ENCODE measurements around the gene SNTN. TPM values are rescaled to one million over a fixed set of nuclear protein-coding genes. Genes with fewer than 3 reads are reported as not detected.

Gene SNTN
- total RNA-seq (not detected in 2 replicates), polyA plus RNA-seq (not detected in 2 replicates), polyA minus RNA-seq (not detected in 2 replicates), Bru-seq, nascent RNA (not detected), BruChase-seq, experiment 1, labeled RNA remaining after a 6-hour chase (not detected), BruChase-seq, experiment 2, labeled RNA remaining after a 2-hour chase (not detected)
- polyA plus RNA-seq (2011; cell fraction: cytosol; rRNA removed), result not detected in 2 replicates
- not detected in 2 replicates for polyA plus RNA-seq (2011; cell fraction: nucleus; rRNA removed)
- not detected in 2 replicates for polyA plus RNA-seq (2012)
- polyA minus RNA-seq (2011; cell fraction: cytosol; rRNA and poly(A)+ RNA removed), result not detected
- polyA minus RNA-seq (2011; cell fraction: nucleus; rRNA and poly(A)+ RNA removed), result not detected in 2 replicates
- long read RNA-seq, result 0 reads

GRCh38 chr3:63652066-63652725, at the start of gene SNTN:
Gene SNTN, plus strand, starts transcription at chr3:63652675. Its CDS starts 13 bp downstream, at chr3:63652688.
- Histone ChIP-seq H3K27me3 (ENCODE audit: control insufficient read depth in 2 of 2, insufficient read depth in 2 of 2, low read length in 2 of 2) (no peaks in the 10 kb centered on the region), H3K9me3 (replicated peaks; ENCODE audit: control insufficient read depth, insufficient read depth, low read length) (no peaks in the 10 kb centered on the region), H3K36me3 (ENCODE audit: control insufficient read depth in 2 of 2, extremely low read depth in 1 of 2, insufficient read depth in 2 of 2, low read length in 2 of 2) (no peaks in the 10 kb centered on the region), H3K4me2 (ENCODE audit: insufficient read depth, low read length) (no peak within 1 kb of the TSS), H3K27ac (ENCODE audit: insufficient read depth, low read depth, low read length) (no peak within 1 kb of the TSS), H3K9ac (replicated peaks; ENCODE audit: extremely low read depth, insufficient read depth, low read length) (no peak within 1 kb of the TSS), H3K9me1 (replicated peaks; ENCODE audit: control insufficient read depth, extremely low read depth, insufficient read depth, low read length) (no peaks in the 10 kb centered on the region), H2AFZ (ENCODE audit: low read depth, low read length) (no peak within 1 kb of the TSS), H3K4me1 (ENCODE audit: control insufficient read depth, extremely low read depth, insufficient read depth, low read length) (no peaks in the 10 kb centered on the region), H4K20me1 (replicated peaks; ENCODE audit: control insufficient read depth, extremely low read depth, insufficient read depth, low read length) (no peaks in the 10 kb centered on the region), H3K4me3 (replicated peaks in 1 of 3; ENCODE audit: insufficient read depth in 1 of 3, low read depth in 1 of 3, low read length in 3 of 3) (no peak within 1 kb of the TSS), H3K79me2 (ENCODE audit: control insufficient read depth, insufficient read depth, low read length) (no peaks in the 10 kb centered on the region)
- intact Hi-C loops (cut with micrococcal nuclease) (no loop called here), dilution Hi-C loops (cut with MboI; ENCODE audit: extremely low pct_ligation_motif_present, low sequenced_read_pairs) (no loop called here)
- POLR2A ChIA-PET, result no interaction called here
- TF ChIP-seq EZH2 (IDR thresholded peaks at IDR 0.05; ENCODE audit: borderline replicate concordance, low read depth, low read length, severe bottlenecking) (no peak), POLR2A (IDR thresholded peaks at IDR 0.05; ENCODE audit: low read depth, low read length) (no peak), MYC (IDR thresholded peaks at IDR 0.05; ENCODE audit: low read depth, low read length) (no peak), POLR2AphosphoS5 (IDR thresholded peaks at IDR 0.05; ENCODE audit: insufficient read depth, low read depth, low read length) (no peak), JUN (IDR thresholded peaks at IDR 0.05; ENCODE audit: borderline replicate concordance, insufficient read depth, insufficient read length, low read depth) (no peak), GATA2 (IDR thresholded peaks at IDR 0.05; ENCODE audit: insufficient read depth, insufficient read length, low read depth, low read length) (no peak), FOS (IDR thresholded peaks at IDR 0.05; ENCODE audit: borderline replicate concordance, insufficient read depth, low read length) (no peak)
- TF ChIP-seq, protein P1, sequence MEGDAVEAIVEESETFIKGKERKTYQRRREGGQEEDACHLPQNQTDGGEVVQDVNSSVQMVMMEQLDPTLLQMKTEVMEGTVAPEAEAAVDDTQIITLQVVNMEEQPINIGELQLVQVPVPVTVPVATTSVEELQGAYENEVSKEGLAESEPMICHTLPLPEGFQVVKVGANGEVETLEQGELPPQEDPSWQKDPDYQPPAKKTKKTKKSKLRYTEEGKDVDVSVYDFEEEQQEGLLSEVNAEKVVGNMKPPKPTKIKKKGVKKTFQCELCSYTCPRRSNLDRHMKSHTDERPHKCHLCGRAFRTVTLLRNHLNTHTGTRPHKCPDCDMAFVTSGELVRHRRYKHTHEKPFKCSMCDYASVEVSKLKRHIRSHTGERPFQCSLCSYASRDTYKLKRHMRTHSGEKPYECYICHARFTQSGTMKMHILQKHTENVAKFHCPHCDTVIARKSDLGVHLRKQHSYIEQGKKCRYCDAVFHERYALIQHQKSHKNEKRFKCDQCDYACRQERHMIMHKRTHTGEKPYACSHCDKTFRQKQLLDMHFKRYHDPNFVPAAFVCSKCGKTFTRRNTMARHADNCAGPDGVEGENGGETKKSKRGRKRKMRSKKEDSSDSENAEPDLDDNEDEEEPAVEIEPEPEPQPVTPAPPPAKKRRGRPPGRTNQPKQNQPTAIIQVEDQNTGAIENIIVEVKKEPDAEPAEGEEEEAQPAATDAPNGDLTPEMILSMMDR (IDR thresholded peaks at IDR 0.05; ENCODE audit: extremely low read depth in 1 of 2, insufficient read depth in 1 of 2, low read depth in 1 of 2, low read length in 2 of 2), result no peak
- TF ChIP-seq, protein P2, sequence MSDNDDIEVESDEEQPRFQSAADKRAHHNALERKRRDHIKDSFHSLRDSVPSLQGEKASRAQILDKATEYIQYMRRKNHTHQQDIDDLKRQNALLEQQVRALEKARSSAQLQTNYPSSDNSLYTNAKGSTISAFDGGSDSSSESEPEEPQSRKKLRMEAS (IDR thresholded peaks at IDR 0.05; ENCODE audit: insufficient read depth, insufficient read length), result no peak
- CTCF ChIA-PET, result no interaction called here
- FAIRE-seq (no peak), DNase-seq (ENCODE audit: low read depth, low spot score) (no peak)
- no TSS peak for BruUV-seq (replicated peaks)
